ENCODE data around the gene CNKSR3.

DNA sequence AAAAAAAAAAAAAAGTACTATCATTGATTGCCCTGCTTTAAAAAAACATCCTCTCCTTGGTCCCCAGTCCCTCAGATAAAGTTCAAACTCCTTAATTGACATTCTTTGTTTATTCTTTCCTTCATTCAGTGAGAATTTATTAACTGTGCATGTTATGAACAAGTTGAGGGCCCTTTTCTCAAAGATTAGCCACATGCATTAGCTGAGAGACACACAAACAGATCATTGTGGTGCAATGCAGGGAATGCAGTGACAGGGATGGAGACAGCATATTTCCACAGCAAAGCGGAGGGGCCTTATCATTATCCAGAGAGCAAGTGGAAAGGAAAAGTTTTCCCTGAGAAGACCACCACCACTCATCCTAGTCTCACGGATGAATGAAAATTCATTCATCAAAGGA lies 132.0 kb downstream of the CNKSR3 start:
- no peak for TF ChIP-seq POLR2A (IDR thresholded peaks at IDR 0.05)
- TF ChIP-seq, protein P1, sequence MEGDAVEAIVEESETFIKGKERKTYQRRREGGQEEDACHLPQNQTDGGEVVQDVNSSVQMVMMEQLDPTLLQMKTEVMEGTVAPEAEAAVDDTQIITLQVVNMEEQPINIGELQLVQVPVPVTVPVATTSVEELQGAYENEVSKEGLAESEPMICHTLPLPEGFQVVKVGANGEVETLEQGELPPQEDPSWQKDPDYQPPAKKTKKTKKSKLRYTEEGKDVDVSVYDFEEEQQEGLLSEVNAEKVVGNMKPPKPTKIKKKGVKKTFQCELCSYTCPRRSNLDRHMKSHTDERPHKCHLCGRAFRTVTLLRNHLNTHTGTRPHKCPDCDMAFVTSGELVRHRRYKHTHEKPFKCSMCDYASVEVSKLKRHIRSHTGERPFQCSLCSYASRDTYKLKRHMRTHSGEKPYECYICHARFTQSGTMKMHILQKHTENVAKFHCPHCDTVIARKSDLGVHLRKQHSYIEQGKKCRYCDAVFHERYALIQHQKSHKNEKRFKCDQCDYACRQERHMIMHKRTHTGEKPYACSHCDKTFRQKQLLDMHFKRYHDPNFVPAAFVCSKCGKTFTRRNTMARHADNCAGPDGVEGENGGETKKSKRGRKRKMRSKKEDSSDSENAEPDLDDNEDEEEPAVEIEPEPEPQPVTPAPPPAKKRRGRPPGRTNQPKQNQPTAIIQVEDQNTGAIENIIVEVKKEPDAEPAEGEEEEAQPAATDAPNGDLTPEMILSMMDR (IDR thresholded peaks at IDR 0.05): no peak

All from uterus (tissue), 2 donors.